Astrocyte (in vitro differentiated cells and primary cell): ENCODE data around the gene QRFP. TPM values are rescaled to one million over a fixed set of nuclear protein-coding genes. Genes with fewer than 3 reads are reported as not detected.

Experiments used
- DNase-seq: peaks from one replicate; pipeline ENCODE4 v3.0.0-alpha.2; 2010; ENCODE audit warnings: low read depth
- FAIRE-seq: peaks from 2 replicates; lab custom pipeline; 2011; peaks lifted over from hg19 to GRCh38; lab: Jason Lieb, UNC
- H2AFZ ChIP-seq: 2 replicates; pipeline ENCODE4 v1.6.0; 2012; ENCODE audit warnings: low read depth, low read length, inconsistent platforms
- H3K27ac ChIP-seq: 2 replicates; pipeline ENCODE4 v1.5.1; 2011; ENCODE audit warnings: low read depth, low read length, inconsistent platforms
- H3K27me3 ChIP-seq: 2 replicates; pipeline ENCODE4 v1.6.0; 2011; ENCODE audit warnings: low read length, inconsistent platforms; ENCODE audit not compliant: insufficient read depth
- H3K36me3 ChIP-seq: 2 replicates; pipeline ENCODE4 v1.5.1; 2011; ENCODE audit warnings: low read length, inconsistent platforms; ENCODE audit not compliant: insufficient read depth
- H3K4me1 ChIP-seq: 2 replicates; pipeline ENCODE4 v1.5.1; 2011; ENCODE audit warnings: low read length, inconsistent platforms; ENCODE audit not compliant: insufficient read depth
- H3K4me2 ChIP-seq: 2 replicates; pipeline ENCODE4 v1.6.0; 2012; ENCODE audit warnings: low read length, inconsistent platforms
- H3K4me3 ChIP-seq: 2 replicates; pipeline ENCODE4 v1.5.1; 2011; ENCODE audit warnings: low read depth, mild to moderate bottlenecking, low read length, inconsistent platforms; ENCODE audit not compliant: insufficient read depth
- H3K79me2 ChIP-seq: 2 replicates; pipeline ENCODE4 v1.6.0; 2012; ENCODE audit warnings: mild to moderate bottlenecking, low read length, inconsistent platforms; ENCODE audit not compliant: insufficient read depth
- H3K9ac ChIP-seq: 2 replicates; pipeline ENCODE4 v1.6.0; 2012; ENCODE audit warnings: mild to moderate bottlenecking, low read length, inconsistent platforms
- H3K9me3 ChIP-seq: 2 replicates; pipeline ENCODE4 v1.5.1; 2012; ENCODE audit warnings: low read depth, mild to moderate bottlenecking, low read length, inconsistent platforms; ENCODE audit not compliant: insufficient read depth
- H4K20me1 ChIP-seq: 2 replicates; pipeline ENCODE4 v1.6.0; 2012; ENCODE audit warnings: low read length, inconsistent platforms; ENCODE audit not compliant: insufficient read depth
- H3K27ac Mint-ChIP-seq: one replicate; pipeline ENCODE4 v1.8.0; 2021; ENCODE audit warnings: mild to moderate bottlenecking, mixed read lengths; ENCODE audit not compliant: unreplicated experiment
- H3K27me3 Mint-ChIP-seq: one replicate; pipeline ENCODE4 v1.8.0; 2021; ENCODE audit warnings: low read depth, mixed read lengths; ENCODE audit not compliant: unreplicated experiment
- H3K36me3 Mint-ChIP-seq: one replicate; pipeline ENCODE4 v1.8.0; 2021; ENCODE audit warnings: low read depth, mixed read lengths; ENCODE audit not compliant: unreplicated experiment
- H3K4me1 Mint-ChIP-seq: one replicate; pipeline ENCODE4 v1.8.0; 2021; ENCODE audit warnings: low read depth, mixed read lengths; ENCODE audit not compliant: unreplicated experiment
- H3K4me3 Mint-ChIP-seq: one replicate; pipeline ENCODE4 v1.8.0; 2021; ENCODE audit warnings: mild to moderate bottlenecking, moderate library complexity, mixed read lengths; ENCODE audit not compliant: unreplicated experiment
- H3K9me3 Mint-ChIP-seq: one replicate; pipeline ENCODE4 v1.8.0; 2021; ENCODE audit warnings: mild to moderate bottlenecking, mixed read lengths; ENCODE audit not compliant: unreplicated experiment
- EZH2 ChIP-seq: IDR thresholded peaks from 2 replicates; pipeline ENCODE4 v1.6.1; 2012; ENCODE audit warnings: mild to moderate bottlenecking, low read length, inconsistent platforms; ENCODE audit not compliant: insufficient read depth
- total RNA-seq: library from RNA; stranded (reverse); gene quantifications from 2 replicates; pipeline ENCODE4 v1.2.1, GENCODE V29; 2021
- TF ChIP-seq, protein P1 (sequence below): IDR thresholded peaks from 2 replicates; pipeline ENCODE4 v1.5.1; 2011; ENCODE audit warnings: low read depth, mild to moderate bottlenecking, inconsistent platforms, low read length, moderate library complexity; ENCODE audit not compliant: insufficient read depth

The QRFP gene
- total RNA-seq, 1 donor from 2014 or later, result not detected

DNA sequence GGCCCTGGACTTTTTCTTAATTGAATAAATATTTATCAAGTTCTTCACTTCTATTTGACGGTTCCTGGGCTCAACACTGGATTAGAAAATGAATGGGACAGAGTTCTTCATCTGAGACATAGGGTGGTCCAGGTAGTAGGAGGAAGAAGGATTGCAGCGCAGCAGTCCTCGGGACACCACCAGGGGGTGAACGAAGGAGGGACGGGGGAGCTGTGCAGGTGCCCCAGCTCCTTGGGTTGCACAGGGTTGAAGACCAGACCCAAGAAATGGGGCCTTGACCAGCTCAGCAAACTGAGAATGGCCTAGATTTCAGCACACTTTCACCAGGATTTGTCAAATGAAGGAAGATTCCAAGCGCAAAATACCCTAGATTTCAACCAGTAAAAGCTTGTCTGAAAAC, 32.1 kb downstream of the QRFP start:
- no peaks in the 10 kb centered on the region for H3K27me3 Mint-ChIP-seq
- Histone ChIP-seq H3K27me3 (no peaks in the 10 kb centered on the region), H3K36me3 (peaks cover 30% of the 10 kb centered on the region), H2AFZ (no peak overlapping the region), H3K9me3 (no peaks in the 10 kb centered on the region), H4K20me1 (peaks cover 61% of the 10 kb centered on the region), H3K4me1 (peaks cover 40% of the 10 kb centered on the region), H3K79me2 (peaks cover 94% of the 10 kb centered on the region), H3K4me3 (no peak overlapping the region), H3K27ac (no peak overlapping the region), H3K9ac (no peak overlapping the region), H3K4me2 (no peak overlapping the region)
- no peaks in the 10 kb centered on the region for H3K9me3 Mint-ChIP-seq
- no peak for TF ChIP-seq EZH2
- TF ChIP-seq, protein P1, sequence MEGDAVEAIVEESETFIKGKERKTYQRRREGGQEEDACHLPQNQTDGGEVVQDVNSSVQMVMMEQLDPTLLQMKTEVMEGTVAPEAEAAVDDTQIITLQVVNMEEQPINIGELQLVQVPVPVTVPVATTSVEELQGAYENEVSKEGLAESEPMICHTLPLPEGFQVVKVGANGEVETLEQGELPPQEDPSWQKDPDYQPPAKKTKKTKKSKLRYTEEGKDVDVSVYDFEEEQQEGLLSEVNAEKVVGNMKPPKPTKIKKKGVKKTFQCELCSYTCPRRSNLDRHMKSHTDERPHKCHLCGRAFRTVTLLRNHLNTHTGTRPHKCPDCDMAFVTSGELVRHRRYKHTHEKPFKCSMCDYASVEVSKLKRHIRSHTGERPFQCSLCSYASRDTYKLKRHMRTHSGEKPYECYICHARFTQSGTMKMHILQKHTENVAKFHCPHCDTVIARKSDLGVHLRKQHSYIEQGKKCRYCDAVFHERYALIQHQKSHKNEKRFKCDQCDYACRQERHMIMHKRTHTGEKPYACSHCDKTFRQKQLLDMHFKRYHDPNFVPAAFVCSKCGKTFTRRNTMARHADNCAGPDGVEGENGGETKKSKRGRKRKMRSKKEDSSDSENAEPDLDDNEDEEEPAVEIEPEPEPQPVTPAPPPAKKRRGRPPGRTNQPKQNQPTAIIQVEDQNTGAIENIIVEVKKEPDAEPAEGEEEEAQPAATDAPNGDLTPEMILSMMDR, result no peak
- peaks cover 6% of the 10 kb centered on the region for H3K36me3 Mint-ChIP-seq
- no peak for FAIRE-seq
- H3K4me3 Mint-ChIP-seq, result no peak overlapping the region
- no peak overlapping the region for H3K27ac Mint-ChIP-seq
- DNase-seq, result no peak
- peaks cover 46% of the 10 kb centered on the region for H3K4me1 Mint-ChIP-seq

GRCh38 chr9:130862747-130863146, 33.9 kb downstream of the QRFP start:
- peaks cover 63% of the 10 kb centered on the region for H3K4me1 Mint-ChIP-seq
- H2AFZ ChIP-seq, result no peak overlapping the region

DNA sequence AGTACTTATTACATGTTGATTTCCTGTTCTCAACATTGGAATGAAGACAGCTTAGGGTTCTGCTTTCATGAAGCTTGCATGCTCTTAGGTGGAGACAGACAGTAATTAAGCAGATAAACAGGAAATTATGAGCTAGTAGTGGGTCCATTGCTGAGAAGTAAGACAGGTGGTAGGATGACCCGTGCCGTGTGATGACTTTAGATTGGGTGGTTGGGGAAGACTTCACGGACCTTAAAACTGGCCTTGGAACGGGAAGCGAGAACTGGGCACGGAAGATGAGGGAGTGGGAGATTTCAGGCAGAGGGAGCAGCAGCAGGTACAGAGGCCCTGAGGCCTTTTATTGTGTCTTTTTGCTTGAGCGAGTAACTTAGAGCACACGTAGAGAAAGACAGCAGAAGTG, 34.4 kb downstream of the QRFP start:
- Histone ChIP-seq H2AFZ (no peak overlapping the region), H4K20me1 (peaks cover 44% of the 10 kb centered on the region), H3K4me3 (no peak overlapping the region), H3K9ac (peak overlapping the region; percentile 86), H3K4me2 (no peak overlapping the region), H3K27me3 (no peaks in the 10 kb centered on the region), H3K4me1 (peaks cover 54% of the 10 kb centered on the region), H3K36me3 (peaks cover 24% of the 10 kb centered on the region), H3K27ac (peak overlapping the region; percentile 98), H3K79me2 (peaks cover 82% of the 10 kb centered on the region), H3K9me3 (no peaks in the 10 kb centered on the region)
- DNase-seq (no peak), FAIRE-seq (no peak)
- peak overlapping the region; percentile 91 for H3K27ac Mint-ChIP-seq
- H3K36me3 Mint-ChIP-seq, result peaks cover 6% of the 10 kb centered on the region
- TF ChIP-seq, protein P1, result no peak
- no peak for TF ChIP-seq EZH2
- no peaks in the 10 kb centered on the region for H3K9me3 Mint-ChIP-seq
- no peak overlapping the region for H3K4me3 Mint-ChIP-seq
- H3K4me1 Mint-ChIP-seq, result peaks cover 66% of the 10 kb centered on the region
- H3K27me3 Mint-ChIP-seq, result no peaks in the 10 kb centered on the region

More at GRCh38 chr9:130862747-130863146, 33.9 kb downstream of the QRFP start:
- Histone ChIP-seq H3K9me3 (no peaks in the 10 kb centered on the region), H3K79me2 (peaks cover 86% of the 10 kb centered on the region), H4K20me1 (peaks cover 49% of the 10 kb centered on the region), H3K4me1 (peaks cover 48% of the 10 kb centered on the region), H3K4me3 (no peak overlapping the region), H3K27ac (peak overlapping the region; percentile 98), H3K9ac (peak overlapping the region; percentile 86), H3K36me3 (peaks cover 27% of the 10 kb centered on the region), H3K27me3 (no peaks in the 10 kb centered on the region), H3K4me2 (no peak overlapping the region)
- FAIRE-seq (no peak), DNase-seq (no peak)
- TF ChIP-seq EZH2, result no peak
- TF ChIP-seq, protein P1, result no peak
- Mint-ChIP-seq H3K9me3 (no peaks in the 10 kb centered on the region), H3K36me3 (peaks cover 6% of the 10 kb centered on the region), H3K27me3 (no peaks in the 10 kb centered on the region), H3K4me3 (no peak overlapping the region), H3K27ac (peak overlapping the region; percentile 91)
